ENCODE data around the gene C14orf132.

DNA sequence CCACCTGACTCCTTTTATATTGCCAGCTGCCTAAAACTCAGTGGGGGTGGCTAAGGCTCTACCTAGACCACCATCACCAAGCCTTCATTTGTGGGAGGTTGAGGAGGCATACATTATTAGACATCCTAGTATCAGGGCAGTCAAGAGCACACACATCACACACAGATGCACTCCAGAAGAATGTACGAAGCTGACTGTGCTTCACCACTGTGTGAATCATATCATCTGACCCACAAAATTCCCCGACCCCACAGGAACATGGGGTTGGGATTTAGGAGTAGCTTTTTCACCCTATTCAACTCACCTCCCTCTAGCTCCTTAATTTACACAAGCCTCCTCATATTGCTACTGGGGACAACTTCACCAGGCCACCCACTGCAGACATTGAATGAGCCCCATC lies 100.7 kb downstream of the C14orf132 start:
- no peak for TF ChIP-seq POLR2A (IDR thresholded peaks at IDR 0.05; ENCODE audit: low read depth)
- no peak for TF ChIP-seq POLR2AphosphoS5 (IDR thresholded peaks at IDR 0.05)
- TF ChIP-seq CTCF (IDR thresholded peaks at IDR 0.05) = no peak
- TF ChIP-seq EP300 (IDR thresholded peaks at IDR 0.05) = no peak

All from esophagus muscularis mucosa (tissue), 4 donors.